Natural killer cell (primary cell): ENCODE measurements around the gene CPLX3. TPM values are rescaled to one million over a fixed set of nuclear protein-coding genes. Genes with fewer than 3 reads are reported as not detected.

ENCODE experiments used
- ATAC-seq, 3 donors: fragments of 150-1000 bp in 2 of 3; fragments of 200-7000 bp in 1 of 3; cut with Tn5 transposase; 1 replicate in 1 of 3; 2 replicates in 2 of 3; pipeline ENCODE4 v1.10.0; 2021; ENCODE audit warnings: mild to moderate bottlenecking in 2 of 3, moderate library complexity in 2 of 3
- DNase-seq, 2 donors: peaks; one replicate each; pipeline versions ENCODE4 v3.0.0 to v3.0.0-alpha.2; 2013 to 2021; ENCODE audit warnings: mixed read lengths in 1 of 2
- H3K27ac ChIP-seq: one replicate; pipeline ENCODE4 v1.5.1; 2013; ENCODE audit warnings: mild to moderate bottlenecking, low read length
- H3K27me3 ChIP-seq: one replicate; pipeline ENCODE4 v1.6.1; 2013; ENCODE audit warnings: low read length; ENCODE audit not compliant: control insufficient read depth, insufficient read depth
- H3K36me3 ChIP-seq: one replicate; pipeline ENCODE4 v1.6.1; 2013; ENCODE audit warnings: low read length; ENCODE audit not compliant: control insufficient read depth, insufficient read depth
- H3K4me1 ChIP-seq: one replicate; pipeline ENCODE4 v1.6.1; 2013; ENCODE audit warnings: low read length; ENCODE audit not compliant: control insufficient read depth, insufficient read depth
- H3K4me3 ChIP-seq: one replicate; pipeline ENCODE4 v1.5.1; 2013; ENCODE audit warnings: low read length
- H3K9me3 ChIP-seq: one replicate; pipeline ENCODE4 v1.6.1; 2013; ENCODE audit warnings: low read length; ENCODE audit not compliant: control insufficient read depth, insufficient read depth
- H3K27ac Mint-ChIP-seq, 2 donors: one replicate each; pipeline ENCODE4 v1.8.0; 2022; ENCODE audit warnings: mild to moderate bottlenecking in 2 of 2, mixed read lengths in 2 of 2, moderate library complexity in 1 of 2
- H3K27me3 Mint-ChIP-seq, 2 donors: one replicate each; pipeline ENCODE4 v1.8.0; 2022; ENCODE audit warnings: low read depth in 2 of 2, mixed read lengths in 2 of 2
- H3K36me3 Mint-ChIP-seq: one replicate; pipeline ENCODE4 v1.8.0; 2022; ENCODE audit warnings: mixed read lengths
- H3K4me1 Mint-ChIP-seq, 2 donors: one replicate each; pipeline ENCODE4 v1.8.0; 2022; ENCODE audit warnings: mixed read lengths in 2 of 2
- H3K4me3 Mint-ChIP-seq: one replicate; pipeline ENCODE4 v1.8.0; 2022; ENCODE audit warnings: mild to moderate bottlenecking, moderate library complexity, mixed read lengths
- H3K9me3 Mint-ChIP-seq, 2 donors: one replicate each; pipeline ENCODE4 v1.8.0; 2022; ENCODE audit warnings: mixed read lengths in 2 of 2
- CTCF ChIP-seq: fragments of 200-600 bp; IDR thresholded peaks from one replicate; pipeline ENCODE4 v1.8.0; 2022; ENCODE audit warnings: antibody characterized with exemption
- WGBS: methylation state at CpG from one replicate; pipeline ENCODE4 v1.1.7; 2013; ENCODE audit warnings: missing lambda C conversion rate; ENCODE audit not compliant: insufficient coverage; 5-methylcytosine and 5-hydroxymethylcytosine counted together
- intact Hi-C: fragments of 100-400 bp; cut with micrococcal nuclease; formaldehyde crosslinking; loops from one replicate; pipeline ENCODE4 v1.14.2; 2022
- total RNA-seq, 4 donors: library from RNA; stranded (reverse); fragments of 120-200 nt in 1 of 4; gene quantifications; one replicate each; pipeline versions ENCODE4 v1.2.3 to v1.2.4, GENCODE V29; 2013 to 2022

The CPLX3 gene
- total RNA-seq, 3 donors from 2014 or later (not counting 1 experiment from before 2014, with no cell fraction given), result 0.16 to 0.93 TPM; not detected in 1

GRCh38 chr15:74864296-74864695 is 37.9 kb downstream of the CPLX3 start:
- H3K36me3 ChIP-seq, result peaks cover 3% of the 10 kb centered on the region
- intact Hi-C loops, result no loop called here
- H3K27me3 ChIP-seq, result no peaks in the 10 kb centered on the region
- no peaks in the 10 kb centered on the region for H3K9me3 ChIP-seq
- peak overlapping the region; percentile 53 to 86 for H3K27ac Mint-ChIP-seq
- no peak for TF ChIP-seq CTCF
- ATAC-seq (no peak), DNase-seq (no peak)
- H3K36me3 Mint-ChIP-seq, result no peaks in the 10 kb centered on the region
- no peaks in the 10 kb centered on the region for H3K9me3 Mint-ChIP-seq
- H3K27ac ChIP-seq, result no peak overlapping the region
- no peak overlapping the region for H3K4me3 ChIP-seq
- 83% methylated on average over 6 of the region's 6 CpGs for WGBS
- peak overlapping the region; percentile 7 for H3K4me3 Mint-ChIP-seq
- peaks cover 59 to 70% of the 10 kb centered on the region in 2 donors for H3K4me1 Mint-ChIP-seq
- H3K27me3 Mint-ChIP-seq, result no peaks in the 10 kb centered on the region
- H3K4me1 ChIP-seq, result peaks cover 69% of the 10 kb centered on the region

DNA sequence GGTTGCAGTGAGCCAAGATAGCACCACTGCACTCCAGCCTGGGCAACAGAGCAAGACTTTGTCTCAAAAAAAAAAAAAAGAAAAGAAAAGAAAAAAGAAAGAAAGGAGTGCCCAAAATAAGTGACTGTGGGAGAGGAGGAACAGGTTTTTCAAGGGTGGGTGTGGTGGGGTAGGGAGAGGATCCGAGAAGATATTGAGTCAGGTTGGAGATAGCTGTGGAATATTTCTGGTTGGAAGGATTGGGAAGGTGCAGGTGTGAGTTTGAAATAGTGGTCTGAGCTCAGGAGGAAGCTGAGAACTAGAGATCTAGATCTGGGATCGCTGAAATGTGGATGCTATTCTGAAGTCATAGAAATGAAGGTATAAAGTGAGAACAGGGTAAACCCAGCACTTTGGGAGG is 38.9 kb downstream of the CPLX3 start:
- peaks cover 3% of the 10 kb centered on the region for H3K36me3 ChIP-seq
- H3K27ac ChIP-seq, result no peak overlapping the region
- peak overlapping the region; percentile 16 to 71 for H3K27ac Mint-ChIP-seq
- DNase-seq (no peak), ATAC-seq (no peak)
- H3K4me1 Mint-ChIP-seq, result peaks cover 63 to 74% of the 10 kb centered on the region in 2 donors
- H3K9me3 Mint-ChIP-seq, result no peaks in the 10 kb centered on the region
- H3K36me3 Mint-ChIP-seq, result no peaks in the 10 kb centered on the region
- intact Hi-C loops, result no loop called here
- H3K4me3 Mint-ChIP-seq, result peak overlapping the region; percentile 59
- H3K4me3 ChIP-seq, result no peak overlapping the region
- H3K27me3 Mint-ChIP-seq, result no peaks in the 10 kb centered on the region
- H3K4me1 ChIP-seq, result peaks cover 69% of the 10 kb centered on the region
- no peaks in the 10 kb centered on the region for H3K9me3 ChIP-seq
- 76% methylated on average over 2 of the region's 2 CpGs for WGBS
- TF ChIP-seq CTCF, result no peak
- no peaks in the 10 kb centered on the region for H3K27me3 ChIP-seq

DNA sequence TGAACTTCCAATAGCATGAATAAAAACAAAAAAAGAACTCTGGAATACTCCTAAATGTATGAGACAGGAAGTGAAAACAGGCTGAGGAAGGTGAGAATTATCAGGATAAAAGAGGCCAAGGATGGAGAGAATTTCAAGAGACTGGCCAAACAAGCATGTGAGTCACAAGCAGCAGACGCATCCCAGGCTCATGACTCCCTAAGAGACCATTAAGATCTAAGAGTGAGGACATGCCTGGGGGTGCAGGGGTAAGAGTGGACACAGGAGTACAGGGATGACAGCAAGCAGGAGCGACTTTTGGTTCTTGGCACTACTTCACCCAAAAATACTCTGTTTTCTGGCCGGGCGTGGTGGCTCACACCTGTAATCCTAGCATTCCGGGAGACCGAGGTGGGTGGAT is 39.7 kb downstream of the CPLX3 start:
- Histone ChIP-seq H3K27me3 (no peaks in the 10 kb centered on the region), H3K4me3 (no peak overlapping the region), H3K36me3 (peaks cover 3% of the 10 kb centered on the region), H3K27ac (no peak overlapping the region), H3K9me3 (no peaks in the 10 kb centered on the region), H3K4me1 (peaks cover 75% of the 10 kb centered on the region)
- intact Hi-C loops, result no loop called here
- H3K4me3 Mint-ChIP-seq, result peak overlapping the region; percentile 65
- DNase-seq (no peak), ATAC-seq (no peak)
- H3K9me3 Mint-ChIP-seq, result no peaks in the 10 kb centered on the region
- H3K27ac Mint-ChIP-seq, result peak overlapping the region; percentile 16 to 71
- no peaks in the 10 kb centered on the region for H3K27me3 Mint-ChIP-seq
- no peaks in the 10 kb centered on the region for H3K36me3 Mint-ChIP-seq
- 95% methylated on average over 6 of the region's 6 CpGs for WGBS
- TF ChIP-seq CTCF, result no peak
- H3K4me1 Mint-ChIP-seq, result peaks cover 70 to 81% of the 10 kb centered on the region in 2 donors

DNA sequence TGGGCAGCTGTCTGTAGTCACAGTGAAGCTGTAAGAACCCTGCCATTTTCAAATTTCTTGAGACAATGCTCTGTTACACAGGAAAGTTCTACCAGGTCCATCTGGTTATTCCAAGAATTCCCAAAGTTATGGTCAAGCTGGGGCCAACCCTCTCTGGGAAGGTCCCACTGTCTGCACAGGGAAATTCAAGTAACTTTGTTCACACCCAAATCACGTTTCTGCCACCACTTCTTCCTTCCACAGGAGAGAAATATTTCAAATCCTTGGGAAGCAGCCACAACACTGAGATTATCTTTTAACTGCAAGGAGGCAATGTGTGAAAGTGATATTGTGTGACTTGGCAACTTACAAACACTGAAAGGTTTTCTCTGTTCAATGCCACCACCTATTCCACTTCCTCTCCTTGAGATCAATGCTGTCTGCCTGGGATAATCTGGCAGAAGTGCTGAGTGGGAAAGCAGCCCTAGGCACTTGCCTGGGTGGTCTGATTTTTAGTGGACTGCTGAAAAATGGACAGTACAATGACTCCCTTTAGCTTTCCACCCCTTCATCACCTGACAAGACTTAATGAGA is 41.1 kb downstream of the CPLX3 start:
- DNase-seq, result no peak
- no peaks in the 10 kb centered on the region for H3K27me3 Mint-ChIP-seq
- peaks cover 3% of the 10 kb centered on the region for H3K36me3 ChIP-seq
- H3K27ac Mint-ChIP-seq, result peak overlapping the region; percentile 83 to 95
- no peaks in the 10 kb centered on the region for H3K36me3 Mint-ChIP-seq
- H3K27ac ChIP-seq, result peak overlapping the region; percentile 42
- H3K4me1 Mint-ChIP-seq, result peaks cover 76 to 85% of the 10 kb centered on the region in 2 donors
- TF ChIP-seq CTCF, result no peak
- H3K4me3 Mint-ChIP-seq, result peak overlapping the region; percentile 72
- no peaks in the 10 kb centered on the region for H3K27me3 ChIP-seq
- no peaks in the 10 kb centered on the region for H3K9me3 Mint-ChIP-seq
- intact Hi-C loops, result no loop called here
- WGBS, result 50% methylated on average over 1 of the region's 1 CpG
- no peaks in the 10 kb centered on the region for H3K9me3 ChIP-seq
- ATAC-seq, result no peak
- peaks cover 89% of the 10 kb centered on the region for H3K4me1 ChIP-seq
- no peak overlapping the region for H3K4me3 ChIP-seq
